GM21515 (cell line): ENCODE results near the gene KIF3A.

ENCODE experiments used
- ATAC-seq: cut with Tn5 transposase; IDR thresholded peaks from one replicate; pipeline ENCODE4 v1.9.1; 2021; ENCODE audit not compliant: unreplicated experiment

KIF3A gene

GRCh38 chr5:132736853-132737833, at the start of gene KIF3A:
KIF3A (minus strand) TSS chr5:132737546; CDS start chr5:132737419, 127 bp downstream.
- ATAC-seq = peak; percentile 90

GRCh38 chr5:132787076-132787475, 49.7 kb upstream of the KIF3A start:
- ATAC-seq = no peak

GRCh38 chr5:132785864-132786263, 48.5 kb upstream of the KIF3A start:
- no peak for ATAC-seq

GRCh38 chr5:132785365-132785764, 48.0 kb upstream of the KIF3A start:
- no peak for ATAC-seq

GRCh38 chr5:132782101-132782500, 44.8 kb upstream of the KIF3A start:
- ATAC-seq = no peak

- ATAC-seq = no peak
Observed at GRCh38 chr5:132781029-132781428, 43.7 kb upstream of the KIF3A start.

GRCh38 chr5:132780577-132780976, 43.2 kb upstream of the KIF3A start:
- ATAC-seq = no peak

GRCh38 chr5:132779961-132780360, 42.6 kb upstream of the KIF3A start:
- ATAC-seq = no peak

- no peak for ATAC-seq
Observed at GRCh38 chr5:132778856-132779255, 41.5 kb upstream of the KIF3A start.

GRCh38 chr5:132778129-132778528, 40.8 kb upstream of the KIF3A start:
- ATAC-seq = no peak

- no peak for ATAC-seq
Observed at GRCh38 chr5:132777209-132778069, 40.1 kb upstream of the KIF3A start, which contains the start of gene SEPTIN8. SEPTIN8 (minus strand) TSS chr5:132777239; CDS start chr5:132777137, 102 bp downstream.

- no peak for ATAC-seq
Observed at GRCh38 chr5:132776938-132777208, 39.5 kb upstream of the KIF3A start.

GRCh38 chr5:132776131-132776937, 39.0 kb upstream of the KIF3A start:
- ATAC-seq = no peak

GRCh38 chr5:132775476-132775961, 38.2 kb upstream of the KIF3A start:
- no peak for ATAC-seq

GRCh38 chr5:132774896-132775295, 37.5 kb upstream of the KIF3A start:
- no peak for ATAC-seq

GRCh38 chr5:132774406-132774805, 37.1 kb upstream of the KIF3A start:
- no peak for ATAC-seq

- no peak for ATAC-seq
Observed at GRCh38 chr5:132773601-132774355, 36.4 kb upstream of the KIF3A start.

- ATAC-seq = no peak
Observed at GRCh38 chr5:132773114-132773513, 35.8 kb upstream of the KIF3A start.

- ATAC-seq = no peak
Observed at GRCh38 chr5:132772291-132773070, 35.1 kb upstream of the KIF3A start.
